Endothelial cell of umbilical vein (primary cell): ENCODE measurements around the gene P2RY6. TPM values are rescaled to one million over a fixed set of nuclear protein-coding genes. Genes with fewer than 3 reads are reported as not detected.
"Not testable (repeated sequence)": the region's sequence is repeated elsewhere in the genome, so short reads cannot be mapped to it uniquely, and the experiment has no call there.

Experiments used
- BruUV-seq: library from RNA; stranded (reverse); fragments of 400-500 nt; replicated peaks from 2 replicates; lab custom pipeline; 2021; lab: Mats Ljungman, UMichigan
- CTCF ChIA-PET: fragments of 300-600, 350-600 bp; sonication (Branson Sonifier 250); formaldehyde crosslinking; loops from one replicate; lab custom pipeline; 2021; ENCODE audit warnings: antibody characterized with exemption, inconsistent platforms; lab: Charles Lee
- POLR2A ChIA-PET: fragments of 300-600, 350-600 bp; sonication (Branson Sonifier 250); formaldehyde crosslinking; loops from one replicate; lab custom pipeline; 2021; ENCODE audit warnings: antibody characterized with exemption, inconsistent platforms; lab: Charles Lee
- DNase-seq: peaks from one replicate; pipeline ENCODE4 v3.0.0-alpha.2; 2011; ENCODE audit warnings: low read depth, low spot score
- FAIRE-seq: peaks from 2 replicates; lab custom pipeline; 2011; peaks lifted over from hg19 to GRCh38; lab: Jason Lieb, UNC
- H2AFZ ChIP-seq: 2 replicates; pipeline ENCODE4 v1.6.0; 2012; ENCODE audit warnings: low read depth, low read length, control low read depth, inconsistent platforms
- H3K27ac ChIP-seq: 2 replicates; pipeline ENCODE4 v1.5.1; 2011; ENCODE audit warnings: low read depth, mild to moderate bottlenecking, control low read depth, low read length, moderate library complexity; ENCODE audit not compliant: insufficient read depth
- H3K27me3 ChIP-seq, 2 experiments: 2 replicates each; pipeline versions ENCODE4 v1.6.0 to v1.6.1; 2011; ENCODE audit warnings: low read length in 2 of 2, mixed read lengths in 1 of 2; ENCODE audit not compliant: control insufficient read depth in 2 of 2, insufficient read depth in 2 of 2
- H3K36me3 ChIP-seq, 2 experiments: 2 replicates in 1 of 2; 3 replicates in 1 of 2; pipeline ENCODE4 v1.5.1; 2011; ENCODE audit warnings: low read length in 2 of 2, mild to moderate bottlenecking in 1 of 2, moderate library complexity in 1 of 2; ENCODE audit not compliant: control insufficient read depth in 2 of 2, insufficient read depth in 2 of 2; ENCODE audit errors: extremely low read depth in 1 of 2
- H3K4me1 ChIP-seq: 3 replicates; pipeline ENCODE4 v1.5.1; 2011; ENCODE audit warnings: mild to moderate bottlenecking, low read length; ENCODE audit not compliant: control insufficient read depth, insufficient read depth; ENCODE audit errors: extremely low read depth
- H3K4me2 ChIP-seq: 2 replicates; pipeline ENCODE4 v1.6.1; 2011; ENCODE audit warnings: low read length, control low read depth, mixed read lengths; ENCODE audit not compliant: insufficient read depth
- H3K4me3 ChIP-seq, 3 experiments: fragments of 200-600 bp in 1 of 3; sonication (generic), shearing (Covaris generic) in 1 of 3; replicated peaks in 1 of 3; 2 replicates each; pipeline ENCODE4 v1.5.1; 2011 to 2016; ENCODE audit warnings: control low read depth in 3 of 3, low read length in 3 of 3, mild to moderate bottlenecking in 2 of 3, inconsistent platforms in 1 of 3, low read depth in 1 of 3, moderate library complexity in 1 of 3; ENCODE audit not compliant: insufficient read depth in 1 of 3
- H3K79me2 ChIP-seq: 2 replicates; pipeline ENCODE4 v1.6.0; 2012; ENCODE audit warnings: low read length, inconsistent platforms; ENCODE audit not compliant: control insufficient read depth, insufficient read depth
- H3K9ac ChIP-seq: replicated peaks from 2 replicates; pipeline ENCODE3; 2011; ENCODE audit warnings: low read length, control low read depth; ENCODE audit not compliant: insufficient read depth; ENCODE audit errors: extremely low read depth
- H3K9me1 ChIP-seq: replicated peaks from 3 replicates; pipeline ENCODE4 v1.6.0; 2011; ENCODE audit warnings: mild to moderate bottlenecking, low read length; ENCODE audit not compliant: control insufficient read depth, insufficient read depth; ENCODE audit errors: extremely low read depth
- H3K9me3 ChIP-seq: replicated peaks from 2 replicates; pipeline ENCODE4 v1.5.1; 2012; ENCODE audit warnings: low read length, inconsistent platforms; ENCODE audit not compliant: control insufficient read depth, insufficient read depth
- H4K20me1 ChIP-seq: replicated peaks from 2 replicates; pipeline ENCODE3; 2011; ENCODE audit warnings: mild to moderate bottlenecking, low read length; ENCODE audit not compliant: control insufficient read depth, insufficient read depth; ENCODE audit errors: extremely low read depth
- EZH2 ChIP-seq: IDR thresholded peaks from 2 replicates; pipeline ENCODE4 v1.6.1; 2012; ENCODE audit warnings: borderline replicate concordance, low read depth, mild to moderate bottlenecking, moderate library complexity, low read length, inconsistent platforms; ENCODE audit not compliant: severe bottlenecking
- FOS ChIP-seq: IDR thresholded peaks from 2 replicates; pipeline ENCODE4 v1.6.1; 2011; ENCODE audit warnings: mild to moderate bottlenecking, low read length, moderate library complexity, borderline replicate concordance; ENCODE audit not compliant: insufficient read depth
- GATA2 ChIP-seq: IDR thresholded peaks from 2 replicates; pipeline ENCODE4 v1.7.0; 2011; ENCODE audit warnings: low read depth, mild to moderate bottlenecking, moderate library complexity, mixed read lengths, low read length; ENCODE audit not compliant: insufficient read length, insufficient read depth
- JUN ChIP-seq: IDR thresholded peaks from 2 replicates; pipeline ENCODE4 v1.6.1; 2011; ENCODE audit warnings: borderline replicate concordance, low read depth; ENCODE audit not compliant: insufficient read length, insufficient read depth
- MYC ChIP-seq: IDR thresholded peaks from one replicate; pipeline ENCODE4 v1.6.1; 2011; ENCODE audit warnings: mild to moderate bottlenecking, low read depth, low read length
- POLR2A ChIP-seq: IDR thresholded peaks from 2 replicates; pipeline ENCODE4 v1.6.1; 2012; ENCODE audit warnings: low read depth, mild to moderate bottlenecking, control low read depth, low read length
- POLR2AphosphoS5 ChIP-seq: IDR thresholded peaks from 2 replicates; pipeline ENCODE4 v1.6.1; 2012; ENCODE audit warnings: low read depth, mild to moderate bottlenecking, control low read depth, low read length, moderate library complexity; ENCODE audit not compliant: insufficient read depth
- dilution Hi-C: fragments of 300-500 bp; cut with MboI; formaldehyde crosslinking; loops from one replicate; pipeline ENCODE4 v1.15.0; 2019; ENCODE audit warnings: low sequenced_read_pairs; ENCODE audit not compliant: extremely low pct_ligation_motif_present
- intact Hi-C: fragments of 100-400 bp; cut with micrococcal nuclease; formaldehyde crosslinking; loops from one replicate; pipeline ENCODE4 v1.10.0; 2022
- polyA plus RNA-seq, 4 experiments: library from polyadenylated mRNA; depleted of rRNA in 3 of 4; stranded (reverse) in 3 of 4; unstranded in 1 of 4; fragments of >200 nt; gene quantifications; 2 replicates each; pipeline versions ENCODE4 v1.2.1 to v1.2.3, GENCODE V29; 2011 to 2012; ENCODE audit warnings: missing spikeins in 1 of 4
- total RNA-seq: library from RNA; stranded (reverse); gene quantifications from 2 replicates; pipeline ENCODE4 v1.2.3, GENCODE V29; 2021
- TF ChIP-seq, protein P1 (sequence below), 2 donors: IDR thresholded peaks; 1 replicate in 1 of 2; 2 replicates in 1 of 2; pipeline ENCODE4 v1.5.1; 2011; ENCODE audit warnings: low read length in 2 of 2, mild to moderate bottlenecking in 2 of 2, moderate library complexity in 2 of 2, control low read depth in 1 of 2, inconsistent platforms in 1 of 2, low read depth in 1 of 2; ENCODE audit not compliant: insufficient read depth in 1 of 2; ENCODE audit errors: extremely low read depth in 1 of 2
- TF ChIP-seq, protein P2 (sequence below): IDR thresholded peaks from 2 replicates; pipeline ENCODE4 v1.6.1; 2011; ENCODE audit not compliant: insufficient read depth, insufficient read length

P2RY6 gene
- total and polyA plus RNA-seq, 2 donors (not counting 3 experiments of a cell fraction or from before 2014, with no cell fraction given) = 0.47 TPM; not detected in 1

DNA sequence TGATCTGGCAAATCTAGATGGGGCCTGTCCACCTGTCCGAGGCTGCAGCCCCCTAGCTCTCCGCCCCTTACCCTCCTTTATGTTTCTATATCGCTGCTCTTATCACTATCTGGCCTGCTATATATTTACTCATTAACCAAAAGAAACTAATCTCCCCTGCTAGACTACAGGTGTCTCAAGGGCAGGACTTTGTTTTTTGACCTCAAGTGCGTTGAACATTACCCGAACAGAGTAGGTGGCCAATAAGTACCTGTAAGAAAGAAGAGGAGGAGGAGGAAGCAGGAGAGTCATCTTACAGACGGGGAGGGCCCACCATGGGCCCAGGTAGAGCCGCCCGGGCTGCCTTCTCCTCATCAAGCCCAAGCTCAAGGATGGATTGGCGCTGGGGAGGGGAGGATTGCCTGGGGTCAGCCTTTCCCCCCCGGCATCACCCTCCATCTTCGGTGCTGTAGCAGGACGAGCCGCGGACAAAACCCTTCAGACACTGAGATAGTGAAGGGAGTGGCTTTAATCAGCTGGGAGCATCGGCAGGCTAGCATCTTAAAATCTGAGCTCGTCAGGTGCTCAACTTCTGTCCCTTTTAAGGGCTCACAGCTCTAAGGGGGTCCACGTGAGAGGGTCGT is 1.2 kb upstream of the P2RY6 start:
- ChIA-PET CTCF (interaction anchor here (1.0 to 1.8 kb wide), 5 partner anchors 9 to 34 kb away, joined by 3 to 10 read pairs (median 3); no protein-coding TSS in a partner anchor), POLR2A (no interaction called here)
- TF ChIP-seq GATA2 (no peak), POLR2AphosphoS5 (no peak), FOS (no peak), EZH2 (no peak), POLR2A (no peak), MYC (no peak), JUN (no peak)
- TF ChIP-seq, protein P1, sequence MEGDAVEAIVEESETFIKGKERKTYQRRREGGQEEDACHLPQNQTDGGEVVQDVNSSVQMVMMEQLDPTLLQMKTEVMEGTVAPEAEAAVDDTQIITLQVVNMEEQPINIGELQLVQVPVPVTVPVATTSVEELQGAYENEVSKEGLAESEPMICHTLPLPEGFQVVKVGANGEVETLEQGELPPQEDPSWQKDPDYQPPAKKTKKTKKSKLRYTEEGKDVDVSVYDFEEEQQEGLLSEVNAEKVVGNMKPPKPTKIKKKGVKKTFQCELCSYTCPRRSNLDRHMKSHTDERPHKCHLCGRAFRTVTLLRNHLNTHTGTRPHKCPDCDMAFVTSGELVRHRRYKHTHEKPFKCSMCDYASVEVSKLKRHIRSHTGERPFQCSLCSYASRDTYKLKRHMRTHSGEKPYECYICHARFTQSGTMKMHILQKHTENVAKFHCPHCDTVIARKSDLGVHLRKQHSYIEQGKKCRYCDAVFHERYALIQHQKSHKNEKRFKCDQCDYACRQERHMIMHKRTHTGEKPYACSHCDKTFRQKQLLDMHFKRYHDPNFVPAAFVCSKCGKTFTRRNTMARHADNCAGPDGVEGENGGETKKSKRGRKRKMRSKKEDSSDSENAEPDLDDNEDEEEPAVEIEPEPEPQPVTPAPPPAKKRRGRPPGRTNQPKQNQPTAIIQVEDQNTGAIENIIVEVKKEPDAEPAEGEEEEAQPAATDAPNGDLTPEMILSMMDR (IDR thresholded peaks at IDR 0.05; ENCODE audit: extremely low read depth in 1 of 2, insufficient read depth in 1 of 2, low read depth in 1 of 2, low read length in 2 of 2) = no peak
- TF ChIP-seq, protein P2, sequence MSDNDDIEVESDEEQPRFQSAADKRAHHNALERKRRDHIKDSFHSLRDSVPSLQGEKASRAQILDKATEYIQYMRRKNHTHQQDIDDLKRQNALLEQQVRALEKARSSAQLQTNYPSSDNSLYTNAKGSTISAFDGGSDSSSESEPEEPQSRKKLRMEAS = no peak
- no TSS peak for BruUV-seq
- intact Hi-C loops (no loop called here), dilution Hi-C loops (no loop called here)
- no peaks in the 10 kb centered on the region for H4K20me1 ChIP-seq
- no peak overlapping the region for H3K4me3 ChIP-seq
- H3K79me2 ChIP-seq = no peaks in the 10 kb centered on the region
- FAIRE-seq = no peak
- peaks cover 0 to 10% of the 10 kb centered on the region in 2 experiments for H3K27me3 ChIP-seq
- H3K4me2 ChIP-seq = no peak overlapping the region
- H3K4me1 ChIP-seq = no peaks in the 10 kb centered on the region
- no peak overlapping the region for H3K9ac ChIP-seq
- DNase-seq = no peak
- no peak overlapping the region for H2AFZ ChIP-seq
- H3K36me3 ChIP-seq = no peaks in the 10 kb centered on the region
- H3K27ac ChIP-seq = no peak overlapping the region
- H3K9me3 ChIP-seq = no peaks in the 10 kb centered on the region
- H3K9me1 ChIP-seq = no peaks in the 10 kb centered on the region

DNA sequence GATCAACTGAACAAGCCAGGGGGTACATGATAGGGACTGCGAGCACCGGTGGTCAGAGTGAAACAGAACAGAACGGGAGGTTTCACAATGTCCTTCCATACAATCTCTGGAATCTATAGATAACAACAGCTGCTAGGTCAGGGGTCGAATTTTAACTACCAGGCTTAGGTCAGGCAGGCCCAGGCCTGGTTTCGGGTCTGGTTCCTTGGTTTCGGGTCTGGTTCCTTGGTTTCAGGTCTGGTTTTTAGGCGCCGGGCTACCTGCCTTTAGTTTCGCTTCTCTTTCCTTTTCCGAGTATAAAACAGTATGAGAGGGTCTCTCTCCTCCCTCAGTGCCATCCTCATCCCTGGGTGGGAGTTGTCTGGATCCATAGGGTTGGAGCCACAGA is 666 bp upstream of the P2RY6 start:
- intact Hi-C loops, H3K9me1 ChIP-seq, dilution Hi-C loops, H3K79me2 ChIP-seq, FAIRE-seq, H3K27ac ChIP-seq, H4K20me1 ChIP-seq, POLR2A ChIA-PET, H3K4me1 ChIP-seq, BruUV-seq, H3K9me3 ChIP-seq, H3K9ac ChIP-seq, H2AFZ ChIP-seq, H3K4me2 ChIP-seq, H3K27me3 ChIP-seq, H3K4me3 ChIP-seq, DNase-seq, H3K36me3 ChIP-seq: not testable (repeated sequence)
- CTCF ChIA-PET = interaction anchor here (1.0 to 1.5 kb wide), 4 partner anchors 8 to 35 kb away, joined by 3 read pairs; no protein-coding TSS in a partner anchor
